Tibial nerve (tissue), 4 donors: ENCODE measurements around the gene LBHD1. TPM values are rescaled to one million over a fixed set of nuclear protein-coding genes. Genes with fewer than 3 reads are reported as not detected.
"Not testable (repeated sequence)": the region's sequence is repeated elsewhere in the genome, so short reads cannot be mapped to it uniquely, and the experiment has no call there.

ENCODE experiments used
- DNase-seq, 2 donors: peaks; one replicate each; pipeline ENCODE4 v3.0.0-alpha.2; 2019; ENCODE audit warnings: low spot score in 2 of 2
- H3K27ac ChIP-seq, 4 donors: fragments of 200-600 bp; sonication (generic) in 3 of 4; one replicate each; pipeline ENCODE4 v1.5.1; 2017 to 2019; ENCODE audit warnings: mild to moderate bottlenecking in 1 of 4
- H3K27me3 ChIP-seq, 2 donors: fragments of 200-600 bp; sonication (generic) in 1 of 2; one replicate each; pipeline versions ENCODE4 v1.5.1 to v1.6.0; 2017 to 2019
- H3K36me3 ChIP-seq, 3 donors: fragments of 200-600 bp; sonication (generic); one replicate each; pipeline ENCODE4 v1.5.1; 2018 to 2019
- H3K4me1 ChIP-seq, 4 donors: fragments of 200-600 bp; sonication (generic) in 3 of 4; one replicate each; pipeline ENCODE4 v1.5.1; 2017 to 2019
- H3K4me3 ChIP-seq, 4 donors: fragments of 200-600 bp; sonication (generic) in 3 of 4; one replicate each; pipeline ENCODE4 v1.5.1; 2017 to 2019; ENCODE audit warnings: mild to moderate bottlenecking in 1 of 4, moderate library complexity in 1 of 4
- H3K9me3 ChIP-seq, 4 donors: fragments of 200-600 bp; sonication (generic) in 3 of 4; one replicate each; pipeline ENCODE4 v1.5.1; 2017 to 2019
- CTCF ChIP-seq, 5 experiments: fragments of 200-600 bp in 3 of 5; fragments of 450-650 bp in 2 of 5; sonication (generic) in 3 of 5; IDR thresholded peaks; one replicate each; pipeline ENCODE4 v1.5.1; 2016 to 2019; ENCODE audit warnings: antibody characterized with exemption in 5 of 5, mild to moderate bottlenecking in 3 of 5, moderate library complexity in 2 of 5
- EP300 ChIP-seq, 2 donors: sonication (generic); formaldehyde crosslinking; IDR thresholded peaks; one replicate each; pipeline ENCODE4 v1.6.1; 2017; ENCODE audit warnings: antibody characterized with exemption in 2 of 2, mild to moderate bottlenecking in 1 of 2
- POLR2A ChIP-seq, 2 donors: fragments of 450-650 bp; IDR thresholded peaks; one replicate each; pipeline ENCODE4 v1.6.1; 2017; ENCODE audit warnings: antibody characterized with exemption in 2 of 2, mild to moderate bottlenecking in 2 of 2, moderate library complexity in 2 of 2
- WGBS, 2 donors: methylation state at CpG; one replicate each; pipeline ENCODE4 v1.1.5; 2018; 5-methylcytosine and 5-hydroxymethylcytosine counted together
- small RNA-seq: library from RNA; depleted of rRNA; stranded (forward); fragments of <200 nt; gene quantifications from one replicate; pipeline ENCODE3, GENCODE V24; 2016
- total RNA-seq, 4 donors: library from RNA; depleted of rRNA; stranded (reverse); fragments of >200 nt; gene quantifications; one replicate each; pipeline ENCODE4 v1.1.0, GENCODE V29; 2016

LBHD1 gene
- total RNA-seq, 4 donors from 2014 or later = 3.9 to 11.1 (median 5.4) TPM

GRCh38 chr11:62621027-62621566, 51.0 kb downstream of the LBHD1 start:
- TF ChIP-seq CTCF (IDR thresholded peaks at IDR 0.05) = no peak
- TF ChIP-seq POLR2A (IDR thresholded peaks at IDR 0.05) = no peak
- no peak for TF ChIP-seq EP300 (IDR thresholded peaks at IDR 0.05)
- Histone ChIP-seq H3K27me3 (no peaks in the 10 kb centered on the region), H3K4me1 (peaks cover 0 to 28% (median 19%) of the 10 kb centered on the region in 4 donors), H3K4me3 (peak overlapping the region; percentile 72 to 92 (median 80)), H3K36me3 (peaks cover under 1 to 40% (median 2%) of the 10 kb centered on the region in 3 donors), H3K27ac (peak overlapping the region; percentile 60 to 95 (median 88)), H3K9me3 (no peaks in the 10 kb centered on the region)
- no peak for DNase-seq
- WGBS, 2 donors = 28 to 35% methylated on average over 8 of the region's 8 CpGs

- H3K27ac ChIP-seq, H3K4me3 ChIP-seq, H3K9me3 ChIP-seq, DNase-seq, H3K27me3 ChIP-seq: not testable (repeated sequence)
- H3K36me3 ChIP-seq = peaks cover 0 to 44% (median 0%) of the 10 kb centered on the region in 3 donors
- H3K4me1 ChIP-seq = peaks cover 0 to 31% (median 20%) of the 10 kb centered on the region in 4 donors
- 86 to 89% methylated on average over 13 of the region's 14 CpGs for WGBS, 2 donors
Observed at GRCh38 chr11:62616957-62617356, 55.1 kb downstream of the LBHD1 start.

GRCh38 chr11:62615521-62615920, 56.5 kb downstream of the LBHD1 start:
- Histone ChIP-seq H3K27ac (peak overlapping the region in 1 of 4 donors; percentile 95), H3K4me3 (no peak overlapping the region), H3K27me3 (no peaks in the 10 kb centered on the region), H3K36me3 (peaks cover 0 to 49% (median 0%) of the 10 kb centered on the region in 3 donors), H3K9me3 (no peaks in the 10 kb centered on the region), H3K4me1 (peaks cover 6 to 34% (median 22%) of the 10 kb centered on the region in 4 donors)
- DNase-seq = no peak
- TF ChIP-seq CTCF (IDR thresholded peaks at IDR 0.05) (no peak), POLR2A (IDR thresholded peaks at IDR 0.05) (no peak), EP300 (IDR thresholded peaks at IDR 0.05) (no peak)
- 78 to 81% methylated on average over 6 to 7 of the region's 7 CpGs for WGBS, 2 donors

- no peaks in the 10 kb centered on the region for H3K27me3 ChIP-seq
- no peak overlapping the region for H3K4me3 ChIP-seq
- H3K9me3 ChIP-seq = no peaks in the 10 kb centered on the region
- DNase-seq = no peak
- H3K4me1 ChIP-seq = peaks cover 6 to 35% (median 16%) of the 10 kb centered on the region in 4 donors
- WGBS, 2 donors = 75 to 76% methylated on average over 8 of the region's 8 CpGs
- H3K27ac ChIP-seq = peak overlapping the region in 3 of 4 donors; percentile 27 to 95 (median 95)
- H3K36me3 ChIP-seq = peaks cover 0 to 62% (median 0%) of the 10 kb centered on the region in 3 donors
- TF ChIP-seq EP300 (IDR thresholded peaks at IDR 0.05) (no peak), POLR2A (IDR thresholded peaks at IDR 0.05) (no peak), CTCF (IDR thresholded peaks at IDR 0.05) (no peak)
Observed at GRCh38 chr11:62614275-62614674, 57.8 kb downstream of the LBHD1 start.

GRCh38 chr11:62613291-62613778, 58.7 kb downstream of the LBHD1 start:
- DNase-seq = no peak
- WGBS, 2 donors = 50 to 60% methylated on average over 8 to 10 of the region's 15 CpGs

More at GRCh38 chr11:62613291-62613778, 58.7 kb downstream of the LBHD1 start:
- Histone ChIP-seq H3K27me3 (no peaks in the 10 kb centered on the region), H3K36me3 (peaks cover 0 to 63% (median 0%) of the 10 kb centered on the region in 3 donors), H3K27ac (peak overlapping the region; percentile 88 to 96 (median 95)), H3K4me1 (peaks cover 6 to 34% (median 16%) of the 10 kb centered on the region in 4 donors), H3K9me3 (no peaks in the 10 kb centered on the region), H3K4me3 (peak overlapping the region; percentile 65 to 75 (median 71))
- TF ChIP-seq EP300 (IDR thresholded peaks at IDR 0.05) = no peak

Small RNA genes within 50 kb of the gene (small RNA-seq; reads per million reads assigned to genes)
- not detected for gene SNORA57

Other genes with a start within 250 kb of the LBHD1 start
- gene AHNAK, start 125.5 kb downstream of the LBHD1 start, total RNA-seq = 1,000 to 10,000 TPM; 1,417 to 3,061 (median 2,562) TPM
- gene EEF1G, start 98.4 kb downstream of the LBHD1 start, total RNA-seq = 1,000 to 10,000 TPM; 1,003 to 1,250 (median 1,110) TPM
- gene TUT1, start 80.7 kb downstream of the LBHD1 start, total RNA-seq = 10 to 100 TPM in 3 of 4 donors, 1 to 10 TPM in 1; 8.3 to 18.8 (median 14.2) TPM
- 10 to 100 TPM; 79.5 to 95.3 (median 88.8) TPM for gene MTA2, start 70.4 kb downstream of the LBHD1 start, total RNA-seq
- gene EML3, start 59.5 kb downstream of the LBHD1 start, total RNA-seq = 100 to 1,000 TPM in 2 of 4 donors, 10 to 100 TPM in 2; 64.9 to 138 (median 93.9) TPM
- 10 to 100 TPM in 3 of 4 donors, 1 to 10 TPM in 1; 9.3 to 13.8 (median 11.2) TPM for gene ROM1, start 59.0 kb downstream of the LBHD1 start, total RNA-seq
- gene B3GAT3, start 50.3 kb downstream of the LBHD1 start, total RNA-seq = 10 to 100 TPM; 35.4 to 60.3 (median 50.7) TPM
- gene GANAB, start 25.7 kb downstream of the LBHD1 start, total RNA-seq = 100 to 1,000 TPM; 107 to 150 (median 121) TPM
- gene INTS5, start 19.0 kb downstream of the LBHD1 start, total RNA-seq = 10 to 100 TPM; 14.0 to 22.8 (median 20.3) TPM
- 10 to 100 TPM; 32.7 to 48.0 (median 40.8) TPM for gene C11orf98, start 7.1 kb downstream of the LBHD1 start, total RNA-seq
- 10 to 100 TPM in 1 of 4 donors, 1 to 10 TPM in 3; 2.6 to 17.0 (median 5.7) TPM for gene CSKMT, start 7.0 kb downstream of the LBHD1 start, total RNA-seq
- 10 to 100 TPM in 3 of 4 donors, 1 to 10 TPM in 1; 7.6 to 22.2 (median 14.6) TPM for gene UQCC3, start 594 bp downstream of the LBHD1 start, total RNA-seq
- 100 to 1,000 TPM; 140 to 205 (median 162) TPM for gene UBXN1, start 6.8 kb upstream of the LBHD1 start, total RNA-seq
- 10 to 100 TPM; 44.6 to 64.8 (median 48.4) TPM for gene LRRN4CL, start 17.3 kb upstream of the LBHD1 start, total RNA-seq
- gene BSCL2, start 35.2 kb upstream of the LBHD1 start, total RNA-seq = 100 to 1,000 TPM in 2 of 4 donors, 10 to 100 TPM in 2; 58.8 to 149 (median 93.2) TPM
- 1 to 10 TPM in 1 of 4 donors, under 1 TPM in 1, not detected in 2; 0.63 to 2.6 TPM for gene GNG3, start 35.4 kb upstream of the LBHD1 start, total RNA-seq
- gene HNRNPUL2, start 55.2 kb upstream of the LBHD1 start, total RNA-seq = 10 to 100 TPM; 24.7 to 34.8 (median 28.6) TPM
- gene TTC9C, start 56.2 kb upstream of the LBHD1 start, total RNA-seq = 10 to 100 TPM; 20.1 to 37.1 (median 23.6) TPM
- 1 to 10 TPM; 8.1 to 9.8 (median 8.9) TPM for gene ZBTB3, start 81.9 kb upstream of the LBHD1 start, total RNA-seq
- gene POLR2G, start 89.3 kb upstream of the LBHD1 start, total RNA-seq = 10 to 100 TPM; 49.2 to 70.0 (median 53.6) TPM
- 10 to 100 TPM; 23.2 to 38.8 (median 33.1) TPM for gene TAF6L, start 99.1 kb upstream of the LBHD1 start, total RNA-seq
- gene TMEM179B, start 115.1 kb upstream of the LBHD1 start, total RNA-seq = 100 to 1,000 TPM in 1 of 4 donors, 10 to 100 TPM in 3; 80.8 to 105 (median 94.9) TPM
- gene TMEM223, start 119.7 kb upstream of the LBHD1 start, total RNA-seq = 10 to 100 TPM; 22.9 to 40.4 (median 31.3) TPM
- gene NXF1, start 133.2 kb upstream of the LBHD1 start, total RNA-seq = 10 to 100 TPM; 51.3 to 94.4 (median 67.0) TPM
- gene STX5, start 159.8 kb upstream of the LBHD1 start, total RNA-seq = 10 to 100 TPM; 25.9 to 39.1 (median 29.2) TPM
- gene TEX54, start 160.6 kb upstream of the LBHD1 start, total RNA-seq = not detected
- gene WDR74, start 167.3 kb upstream of the LBHD1 start, total RNA-seq = 10 to 100 TPM; 31.7 to 75.0 (median 48.0) TPM
- gene SLC3A2, start 208.6 kb upstream of the LBHD1 start, total RNA-seq = 100 to 1,000 TPM; 108 to 148 (median 133) TPM
- not detected for gene CHRM1, start 249.1 kb upstream of the LBHD1 start, total RNA-seq